ENCODE results near the gene CAPN11.
"Not testable (repeated sequence)": the region's sequence is repeated elsewhere in the genome, so short reads cannot be mapped to it uniquely, and the experiment has no call there.

Gene CAPN11

DNA sequence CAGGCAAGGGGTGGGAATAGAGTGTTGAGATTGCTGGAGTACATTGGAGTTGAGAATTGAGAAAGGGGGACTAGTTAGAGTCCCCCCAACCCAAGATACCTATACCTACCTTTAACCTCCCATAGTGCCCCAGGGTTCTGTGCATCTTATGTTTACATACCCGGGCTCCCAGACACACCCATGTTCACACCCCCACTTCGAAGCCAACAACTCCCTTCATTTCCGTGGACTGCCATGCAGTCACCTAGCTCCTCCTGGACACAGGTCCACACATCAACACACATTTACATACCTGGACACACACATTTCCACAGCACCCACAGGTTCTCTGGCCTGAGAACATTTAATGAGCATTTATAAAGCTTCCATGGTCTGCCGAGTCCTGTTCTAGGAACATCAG lies 26.1 kb upstream of the CAPN11 start:
- FAIRE-seq: no peak

- no peak for FAIRE-seq
Measured at GRCh38 chr6:44133003-44133931, 25.4 kb upstream of the CAPN11 start.

GRCh38 chr6:44133981-44134711 lies 24.5 kb upstream of the CAPN11 start:
- no peak for FAIRE-seq

- no peak for FAIRE-seq
Measured at GRCh38 chr6:44135173-44135758, 23.4 kb upstream of the CAPN11 start.

- no peak for FAIRE-seq
Measured at GRCh38 chr6:44135875-44136274, 22.7 kb upstream of the CAPN11 start.

DNA sequence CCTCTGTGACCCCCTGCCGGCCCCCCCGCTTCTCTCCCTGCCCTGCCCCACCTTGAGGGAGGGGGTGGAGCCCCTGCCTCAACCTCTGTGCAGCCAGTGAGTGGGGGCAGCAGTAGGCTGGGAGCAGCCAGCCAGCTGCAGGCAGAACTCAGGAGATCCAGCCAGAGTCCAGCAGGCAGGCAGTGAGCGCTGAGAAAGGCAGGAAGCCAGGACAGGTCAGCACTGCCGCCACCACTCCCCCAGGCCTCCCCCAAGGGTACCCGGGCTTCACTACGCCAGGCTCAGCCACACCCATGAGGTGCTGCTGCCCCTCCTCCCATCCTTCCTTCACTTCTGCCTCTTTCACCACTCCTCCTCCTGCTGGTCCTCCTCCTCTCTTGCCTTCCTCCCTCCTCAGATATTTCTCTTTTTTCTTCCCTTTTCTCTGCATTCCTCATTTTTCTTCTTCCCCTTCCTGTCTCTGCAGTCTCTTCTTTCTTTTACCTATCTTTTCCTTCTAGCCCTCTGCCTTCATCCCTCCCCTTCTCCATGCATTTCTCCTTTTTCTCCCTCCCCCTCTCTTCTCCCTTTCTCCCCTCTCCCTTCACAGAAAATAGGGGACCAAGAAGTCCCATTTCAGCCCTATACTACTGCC lies 19.8 kb upstream of the CAPN11 start:
- FAIRE-seq: no peak

DNA sequence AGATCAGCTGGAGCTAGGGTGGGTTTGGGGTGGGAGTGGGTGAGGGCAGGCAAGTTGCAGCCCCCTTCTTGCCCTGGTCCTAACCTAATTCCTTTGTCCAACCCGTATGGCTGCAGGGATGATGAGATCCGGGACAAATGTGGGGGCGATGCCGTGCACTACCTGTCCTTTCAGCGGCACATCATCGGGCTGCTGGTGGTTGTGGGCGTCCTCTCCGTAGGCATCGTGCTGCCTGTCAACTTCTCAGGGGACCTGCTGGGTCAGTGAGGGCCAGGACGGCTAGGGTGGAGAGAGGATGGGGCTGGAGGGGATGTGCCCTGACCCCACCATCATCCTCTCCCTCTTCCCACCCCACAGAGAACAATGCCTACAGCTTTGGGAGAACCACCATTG lies 19.3 kb upstream of the CAPN11 start:
- no peak for FAIRE-seq

DNA sequence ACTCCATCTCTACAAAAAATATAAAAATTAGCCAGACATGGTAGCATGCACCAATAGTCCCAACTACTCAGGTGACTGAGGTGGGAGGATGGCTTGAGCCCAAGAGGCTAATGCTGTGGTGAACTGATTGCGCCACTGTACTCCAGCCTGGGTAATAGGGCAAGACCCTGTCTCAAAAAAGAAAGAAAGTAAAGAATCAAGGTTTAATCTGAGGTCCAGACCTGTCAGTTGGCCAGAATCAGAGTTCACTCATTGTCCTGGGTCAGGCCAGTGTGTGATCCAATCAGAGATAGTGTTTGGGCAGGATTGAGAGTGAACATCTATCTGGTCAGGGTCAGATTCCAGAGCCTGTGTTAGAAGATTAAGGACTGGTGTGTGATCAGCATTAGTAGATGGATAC lies 15.8 kb upstream of the CAPN11 start:
- FAIRE-seq: no peak

DNA sequence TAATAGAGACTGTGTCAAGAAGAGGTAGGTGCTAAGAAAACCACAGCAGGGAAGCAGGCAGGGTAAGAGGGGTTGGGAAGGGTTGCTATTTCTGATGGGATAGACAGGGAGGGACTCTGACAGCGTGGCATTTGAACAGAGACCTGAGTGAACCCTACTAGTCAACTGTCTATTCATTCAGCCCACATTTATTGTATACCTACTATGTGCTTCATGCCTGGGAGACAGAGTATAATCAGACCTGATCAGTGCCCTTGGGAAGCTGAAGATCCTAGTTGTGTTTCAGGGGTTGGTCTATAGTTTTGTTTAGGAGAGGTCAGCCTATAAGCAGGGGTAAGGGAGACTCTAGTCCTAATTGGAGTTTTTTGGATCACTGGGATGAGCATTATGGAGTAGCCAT lies 14.9 kb upstream of the CAPN11 start:
- FAIRE-seq: no peak

DNA sequence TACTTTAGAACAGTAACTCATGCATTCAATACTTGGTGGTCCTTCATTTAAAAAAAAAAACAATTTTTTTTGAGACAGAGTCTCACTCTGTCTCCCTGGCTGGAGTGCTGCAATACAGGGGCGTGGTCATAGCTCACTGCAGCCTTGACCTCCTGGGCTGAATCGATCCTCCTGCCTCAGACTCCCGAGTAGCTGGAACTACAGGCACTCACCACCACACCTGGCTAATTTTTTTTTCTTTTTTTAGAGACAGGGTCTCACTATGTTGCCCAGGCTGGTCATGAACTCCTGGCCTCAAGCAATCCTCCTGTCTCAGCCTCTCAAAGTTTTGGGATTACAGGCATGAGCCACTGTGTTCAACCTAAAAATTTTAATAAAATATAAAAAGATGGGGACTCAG lies 14.1 kb upstream of the CAPN11 start:
- FAIRE-seq: not testable (repeated sequence)

GRCh38 chr6:44145839-44146238 lies 12.8 kb upstream of the CAPN11 start:
- FAIRE-seq: no peak

DNA sequence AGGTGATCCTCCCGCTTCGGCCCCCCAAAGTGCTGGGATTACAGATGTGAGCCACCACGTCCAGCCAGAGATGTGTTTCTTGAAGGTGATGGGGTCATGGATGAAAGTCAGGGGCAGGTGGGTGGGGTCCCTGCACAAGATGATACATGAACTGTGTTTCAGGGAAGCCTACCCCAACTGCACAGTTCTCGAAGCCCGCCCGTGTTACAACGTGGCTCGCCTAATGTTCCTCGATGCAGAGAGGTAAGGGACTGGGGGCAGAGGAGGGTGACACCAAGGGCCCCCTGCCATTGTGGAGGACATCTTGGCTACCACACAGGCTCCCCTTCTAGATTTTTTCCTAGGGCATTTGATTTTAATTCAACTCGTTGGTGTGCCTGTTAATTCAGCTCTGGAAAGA lies 11.9 kb upstream of the CAPN11 start:
- no peak for FAIRE-seq

GRCh38 chr6:44147256-44147655 lies 11.4 kb upstream of the CAPN11 start:
- no peak for FAIRE-seq

DNA sequence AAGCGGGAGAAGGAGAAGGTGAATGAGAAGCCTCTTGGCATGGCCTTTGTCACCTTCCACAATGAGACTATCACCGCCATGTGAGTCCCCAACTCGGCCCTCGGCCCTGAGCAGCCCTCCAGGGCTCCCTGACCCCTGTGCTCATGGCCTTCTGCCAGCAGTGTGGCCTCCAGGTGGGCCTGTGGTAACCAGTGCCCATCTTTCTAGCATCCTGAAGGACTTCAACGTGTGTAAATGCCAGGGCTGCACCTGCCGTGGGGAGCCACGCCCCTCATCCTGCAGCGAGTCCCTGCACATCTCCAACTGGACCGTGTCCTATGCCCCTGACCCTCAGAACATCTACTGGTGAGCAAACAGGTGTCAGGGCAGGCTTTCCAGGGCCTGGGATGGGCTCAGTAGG lies 10.3 kb upstream of the CAPN11 start:
- no peak for FAIRE-seq

- no peak for FAIRE-seq
Measured at GRCh38 chr6:44149369-44150012, 9.1 kb upstream of the CAPN11 start.

DNA sequence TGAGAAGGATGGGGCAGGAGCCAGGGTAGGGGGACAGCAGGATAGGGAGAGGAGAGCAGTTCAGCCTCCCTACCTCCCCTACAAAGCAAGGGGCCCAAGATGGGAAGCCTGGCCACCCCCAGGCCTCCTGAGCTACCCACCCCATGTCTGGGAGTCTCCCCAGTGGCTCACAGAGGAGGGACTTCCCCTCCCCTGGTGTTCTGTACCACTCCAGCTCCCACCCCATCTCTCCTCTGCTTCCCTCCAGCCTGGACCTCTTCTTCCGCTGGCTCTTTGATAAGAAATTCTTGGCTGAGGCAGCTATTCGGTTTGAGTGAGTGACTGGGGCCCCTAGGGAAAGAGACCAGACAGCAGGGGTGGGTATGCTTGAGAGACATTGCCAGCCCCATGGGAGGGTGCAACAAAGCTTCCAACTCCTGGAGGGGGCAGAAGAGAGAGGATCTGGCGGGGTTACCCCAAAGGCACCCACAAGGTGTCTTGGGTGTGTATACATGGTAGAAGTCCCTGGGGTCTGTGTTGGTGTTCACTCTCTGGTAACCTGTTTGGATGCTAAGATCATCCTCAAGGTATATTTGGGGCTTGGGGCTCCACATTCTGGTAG lies 8.2 kb upstream of the CAPN11 start:
- FAIRE-seq: no peak

DNA sequence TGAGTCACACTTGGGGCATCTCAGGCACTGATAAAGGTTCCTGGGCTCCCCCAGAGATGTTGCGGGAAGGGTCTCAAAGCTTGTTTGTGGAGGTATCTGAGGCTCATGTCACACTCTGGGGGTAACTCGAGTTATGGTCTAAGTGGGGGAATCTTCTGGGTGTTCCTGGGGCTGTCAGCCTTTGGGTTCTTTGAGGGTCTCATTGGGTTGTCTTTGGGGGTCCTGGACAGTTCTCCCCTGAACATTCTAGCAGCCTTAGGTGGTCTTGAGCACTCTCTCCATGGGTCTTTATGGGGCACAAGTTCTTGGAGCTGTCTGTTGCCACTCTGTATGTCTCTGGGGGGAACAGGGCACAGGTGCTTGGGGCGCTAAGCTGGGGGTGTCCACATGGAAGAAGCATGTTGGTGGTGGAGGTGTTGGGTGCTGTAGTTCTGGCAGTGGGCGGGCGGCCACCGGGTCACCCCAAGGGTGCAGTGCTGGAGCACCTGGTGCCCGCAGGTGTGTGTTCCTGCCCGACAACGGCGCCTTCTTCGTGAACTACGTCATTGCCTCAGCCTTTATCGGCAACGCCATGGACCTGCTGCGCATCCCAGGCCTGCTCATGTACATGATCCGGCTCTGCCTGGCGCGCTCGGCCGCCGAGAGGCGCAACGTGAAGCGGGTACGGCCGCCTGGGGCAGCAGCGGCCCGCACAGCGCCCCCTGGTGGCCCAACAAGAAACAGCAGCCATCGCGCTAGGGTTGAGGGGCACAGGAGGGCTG lies 7.1 kb upstream of the CAPN11 start:
- FAIRE-seq: no peak

DNA sequence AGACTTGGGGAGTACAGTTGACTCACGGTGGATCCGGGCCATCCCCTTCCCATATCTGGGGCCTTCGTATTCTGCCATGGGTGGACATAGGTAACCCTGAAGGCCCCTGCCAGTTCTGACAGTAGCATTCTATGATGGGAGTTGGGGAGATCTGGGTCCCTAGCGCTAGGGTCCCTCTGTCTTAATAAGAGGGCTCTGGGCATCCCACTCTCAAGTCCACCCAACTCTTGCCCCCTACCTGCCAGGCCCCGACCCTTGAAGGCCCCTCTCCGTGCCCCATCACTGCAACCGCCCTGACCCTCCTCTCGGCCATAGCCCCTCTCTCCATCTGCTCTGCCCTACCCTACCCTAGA lies 6.5 kb upstream of the CAPN11 start:
- no peak for FAIRE-seq

DNA sequence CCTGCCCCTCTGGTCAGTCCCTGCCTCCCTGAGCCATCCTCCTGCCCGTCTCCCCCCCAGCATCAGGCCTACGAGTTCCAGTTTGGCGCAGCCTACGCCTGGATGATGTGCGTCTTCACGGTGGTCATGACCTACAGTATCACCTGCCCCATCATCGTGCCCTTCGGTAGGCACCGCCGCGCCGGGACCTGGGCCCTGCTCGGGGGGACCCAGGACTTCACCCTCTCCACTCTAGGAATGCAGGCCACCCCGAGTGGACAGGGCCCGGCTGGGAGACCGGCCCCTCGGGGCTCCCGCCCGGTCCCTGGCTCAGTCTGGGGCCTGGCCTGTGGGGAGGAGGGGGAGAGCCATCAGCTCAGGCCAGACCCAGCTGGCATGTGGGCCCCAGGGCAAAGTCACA lies 6.1 kb upstream of the CAPN11 start:
- FAIRE-seq: no peak

DNA sequence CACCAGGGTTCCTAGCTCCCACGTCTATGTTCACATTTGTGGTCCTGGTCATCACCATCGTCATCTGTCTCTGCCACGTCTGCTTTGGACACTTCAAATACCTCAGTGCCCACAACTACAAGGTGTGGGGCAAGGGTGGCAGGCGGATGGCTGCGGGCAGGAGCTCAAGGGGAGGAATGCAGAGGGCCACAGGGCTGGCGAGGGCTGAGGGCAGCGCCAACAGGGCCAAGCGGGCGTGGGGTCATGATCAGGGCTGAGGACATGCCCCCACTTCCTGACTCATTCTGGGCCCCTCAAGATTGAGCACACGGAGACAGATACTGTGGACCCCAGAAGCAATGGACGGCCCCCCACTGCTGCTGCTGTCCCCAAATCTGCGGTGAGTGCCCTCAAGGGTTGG lies 4.6 kb upstream of the CAPN11 start:
- FAIRE-seq: no peak

DNA sequence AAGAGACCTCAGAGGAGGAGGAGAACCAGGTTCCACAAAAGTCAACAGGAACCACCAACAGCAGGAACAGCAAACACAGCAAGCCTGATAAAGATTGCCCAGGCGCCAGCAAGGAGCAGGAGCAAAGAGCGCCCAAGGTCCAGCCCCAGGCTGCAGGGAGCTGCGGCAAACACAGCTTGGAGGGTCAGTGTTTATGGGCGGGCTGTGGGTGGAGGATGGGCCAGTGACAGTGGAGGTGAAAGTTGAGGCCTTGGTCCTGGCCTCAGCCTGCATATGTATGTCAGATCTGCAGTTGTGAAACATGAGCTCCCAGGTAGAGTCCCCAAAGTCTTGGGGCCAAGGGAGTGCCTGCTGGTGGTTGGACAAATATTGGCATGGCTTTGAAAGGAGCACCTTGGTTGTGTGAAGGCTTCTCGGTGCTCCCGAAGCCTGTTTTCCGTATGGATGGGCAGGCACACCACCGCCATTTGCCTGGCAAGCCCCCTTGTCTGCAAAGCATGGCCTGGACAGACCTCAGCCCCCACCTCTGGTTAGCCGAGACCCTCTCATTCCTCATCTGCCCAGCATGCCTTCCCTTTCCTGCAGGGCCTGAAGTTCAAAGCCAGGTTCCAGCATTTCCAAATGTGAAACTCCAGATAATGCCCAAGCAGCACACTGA lies 2.0 kb upstream of the CAPN11 start:
- FAIRE-seq: no peak
